GM12801 (cell line): ENCODE measurements around the gene GARIN5A.

Experiments used
- CTCF ChIP-seq: IDR thresholded peaks from one replicate; pipeline ENCODE4 v1.5.1; 2011; ENCODE audit warnings: control low read depth; ENCODE audit not compliant: insufficient read length; ENCODE audit errors: extremely low read depth

The GARIN5A gene

GRCh38 chr19:50435221-50435620 is 41.4 kb downstream of the GARIN5A start:
- no peak for TF ChIP-seq CTCF

- no peak for TF ChIP-seq CTCF
Measured at GRCh38 chr19:50434525-50434924, 42.1 kb downstream of the GARIN5A start.

GRCh38 chr19:50433201-50434180 is 43.2 kb downstream of the GARIN5A start:
- TF ChIP-seq CTCF = no peak

- no peak for TF ChIP-seq CTCF
Measured at GRCh38 chr19:50432221-50433028, 44.2 kb downstream of the GARIN5A start, which contains the start of gene MYBPC2. Gene MYBPC2, plus strand, starts transcription at chr19:50432892. Its CDS starts 62 bp downstream, at chr19:50432954.

GRCh38 chr19:50431343-50432220 is 45.1 kb downstream of the GARIN5A start:
- TF ChIP-seq CTCF = no peak

GRCh38 chr19:50430888-50431342 is 45.7 kb downstream of the GARIN5A start:
- no peak for TF ChIP-seq CTCF
